ENCODE results near the gene RAN. TPM values are rescaled to one million over a fixed set of nuclear protein-coding genes. Genes with fewer than 3 reads are reported as not detected.

Gene RAN
- total and polyA plus RNA-seq, 4 donors = 210 to 505 (median 354) TPM

DNA sequence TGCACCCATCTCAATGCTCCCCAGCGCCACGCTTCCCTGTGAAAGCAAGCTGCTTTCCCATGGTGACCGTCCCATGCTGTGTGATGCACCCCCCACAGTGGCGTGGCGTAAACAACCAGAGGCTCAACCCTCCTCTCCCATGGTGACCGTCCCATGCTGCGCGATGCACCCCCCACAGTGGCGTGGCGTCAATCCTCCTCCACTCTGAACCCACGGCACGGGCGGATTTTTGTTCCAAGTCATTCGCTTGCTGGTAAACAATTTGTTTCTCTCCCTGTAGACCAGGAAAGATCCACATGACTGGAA lies 41.7 kb upstream of the RAN start:
- 84 to 91% methylated on average over 14 of the region's 14 CpGs for whole genome bisulfite sequencing, 2 donors

DNA sequence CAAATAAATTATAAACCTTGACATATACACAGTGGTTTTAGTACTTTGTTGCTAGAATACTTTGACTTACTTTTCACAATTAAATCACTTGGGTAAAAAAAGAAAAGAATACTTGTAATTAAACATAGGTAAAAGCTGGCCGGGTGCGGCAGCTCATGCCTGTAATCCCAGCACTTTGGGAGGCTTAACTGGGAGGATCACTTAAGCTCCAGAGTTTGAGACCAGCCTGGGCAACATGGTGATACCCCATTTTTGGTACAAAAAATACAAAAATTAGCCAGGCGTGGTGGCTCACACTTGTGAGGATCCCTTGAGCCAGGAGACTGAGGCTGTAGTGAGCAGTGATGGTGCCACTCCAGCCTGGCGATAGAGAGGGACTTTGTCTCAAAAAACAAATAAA lies 40.6 kb upstream of the RAN start:
- Histone ChIP-seq H3K4me1 (ENCODE audit: control insufficient read depth in 5 of 5, insufficient read depth in 5 of 5, low read length in 5 of 5) (peaks cover 0 to 28% (median 12%) of the 10 kb centered on the region in 5 donors), H3K9me3 (ENCODE audit: control insufficient read depth in 4 of 4, insufficient read depth in 3 of 4, low read length in 3 of 4) (peaks cover 0 to 3% (median 0%) of the 10 kb centered on the region in 4 donors)
- WGBS, 2 donors = 71 to 93% methylated on average over 4 of the region's 4 CpGs

More for the DNA sequence above, 41.7 kb upstream of the RAN start:
- TF ChIP-seq, protein P1, sequence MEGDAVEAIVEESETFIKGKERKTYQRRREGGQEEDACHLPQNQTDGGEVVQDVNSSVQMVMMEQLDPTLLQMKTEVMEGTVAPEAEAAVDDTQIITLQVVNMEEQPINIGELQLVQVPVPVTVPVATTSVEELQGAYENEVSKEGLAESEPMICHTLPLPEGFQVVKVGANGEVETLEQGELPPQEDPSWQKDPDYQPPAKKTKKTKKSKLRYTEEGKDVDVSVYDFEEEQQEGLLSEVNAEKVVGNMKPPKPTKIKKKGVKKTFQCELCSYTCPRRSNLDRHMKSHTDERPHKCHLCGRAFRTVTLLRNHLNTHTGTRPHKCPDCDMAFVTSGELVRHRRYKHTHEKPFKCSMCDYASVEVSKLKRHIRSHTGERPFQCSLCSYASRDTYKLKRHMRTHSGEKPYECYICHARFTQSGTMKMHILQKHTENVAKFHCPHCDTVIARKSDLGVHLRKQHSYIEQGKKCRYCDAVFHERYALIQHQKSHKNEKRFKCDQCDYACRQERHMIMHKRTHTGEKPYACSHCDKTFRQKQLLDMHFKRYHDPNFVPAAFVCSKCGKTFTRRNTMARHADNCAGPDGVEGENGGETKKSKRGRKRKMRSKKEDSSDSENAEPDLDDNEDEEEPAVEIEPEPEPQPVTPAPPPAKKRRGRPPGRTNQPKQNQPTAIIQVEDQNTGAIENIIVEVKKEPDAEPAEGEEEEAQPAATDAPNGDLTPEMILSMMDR (IDR thresholded peaks at IDR 0.05; ENCODE audit: control extremely low read depth, extremely low read depth) = no peak
- no peak overlapping the region for H3K4me3 ChIP-seq
- peaks cover 0 to 4% (median 0%) of the 10 kb centered on the region in 4 donors for H3K9me3 ChIP-seq (ENCODE audit: control insufficient read depth in 4 of 4, insufficient read depth in 3 of 4, low read length in 3 of 4)
- DNase-seq (no peak), ATAC-seq (ENCODE audit: insufficient read depth, low FRiP score) (no peak)
- peaks cover 0 to 28% (median 12%) of the 10 kb centered on the region in 5 donors for H3K4me1 ChIP-seq (ENCODE audit: control insufficient read depth in 5 of 5, insufficient read depth in 5 of 5, low read length in 5 of 5)
- H3K27me3 ChIP-seq (ENCODE audit: control insufficient read depth in 3 of 3, insufficient read depth in 3 of 3, low read length in 2 of 3) = no peaks in the 10 kb centered on the region
- no peak overlapping the region for H3K9ac ChIP-seq (ENCODE audit: insufficient read depth in 1 of 2, low read length in 2 of 2)
- peaks cover 0 to 2% (median 0%) of the 10 kb centered on the region in 4 donors for H3K36me3 ChIP-seq (ENCODE audit: control insufficient read depth in 4 of 4, insufficient read depth in 4 of 4, low read length in 4 of 4)
- no peak overlapping the region for H3K27ac ChIP-seq (ENCODE audit: low read depth in 1 of 2, low read length in 1 of 2)

DNA sequence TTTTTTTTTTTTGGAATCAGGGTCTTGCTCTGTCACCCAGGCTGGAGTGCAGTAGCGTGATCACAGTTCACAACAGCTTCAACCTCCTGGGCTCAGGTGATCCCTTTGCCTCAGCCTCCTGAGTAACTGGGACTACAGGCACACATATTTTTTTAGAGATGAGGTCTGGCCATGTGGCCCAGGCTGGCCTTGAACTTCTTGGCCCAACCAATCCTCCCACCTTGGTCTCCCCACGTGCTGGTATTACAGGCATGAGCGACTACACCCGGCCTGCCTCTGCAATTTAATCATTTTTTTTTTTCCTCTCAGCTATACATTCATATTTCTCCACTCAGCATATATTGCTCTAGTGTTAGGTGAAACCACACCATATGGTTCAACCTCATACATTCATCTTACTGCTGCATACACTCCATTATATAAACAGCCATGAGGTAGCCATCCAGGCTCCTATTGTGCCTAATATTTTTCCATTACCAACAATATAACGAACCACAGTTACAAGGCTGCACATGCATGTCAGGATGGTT lies 39.9 kb upstream of the RAN start:
- TF ChIP-seq, protein P1 (IDR thresholded peaks at IDR 0.05; ENCODE audit: control extremely low read depth, extremely low read depth) = no peak
- peaks cover 0 to 2% (median 0%) of the 10 kb centered on the region in 4 donors for H3K9me3 ChIP-seq (ENCODE audit: control insufficient read depth in 4 of 4, insufficient read depth in 3 of 4, low read length in 3 of 4)
- peaks cover 0 to 28% (median 12%) of the 10 kb centered on the region in 5 donors for H3K4me1 ChIP-seq (ENCODE audit: control insufficient read depth in 5 of 5, insufficient read depth in 5 of 5, low read length in 5 of 5)
- WGBS, 2 donors = 92 to 96% methylated on average over 5 of the region's 5 CpGs
- H3K27me3 ChIP-seq (ENCODE audit: control insufficient read depth in 3 of 3, insufficient read depth in 3 of 3, low read length in 2 of 3) = no peaks in the 10 kb centered on the region
- no peak overlapping the region for H3K27ac ChIP-seq (ENCODE audit: low read depth in 1 of 2, low read length in 1 of 2)
- ATAC-seq (ENCODE audit: insufficient read depth, low FRiP score) (no peak), DNase-seq (no peak)
- H3K36me3 ChIP-seq (ENCODE audit: control insufficient read depth in 4 of 4, insufficient read depth in 4 of 4, low read length in 4 of 4) = peaks cover 0 to 2% (median 0%) of the 10 kb centered on the region in 4 donors
- H3K9ac ChIP-seq (ENCODE audit: insufficient read depth in 1 of 2, low read length in 2 of 2) = no peak overlapping the region
- no peak overlapping the region for H3K4me3 ChIP-seq

More for the DNA sequence above, 40.6 kb upstream of the RAN start:
- no peak overlapping the region for H3K27ac ChIP-seq (ENCODE audit: low read depth in 1 of 2, low read length in 1 of 2)
- H3K36me3 ChIP-seq (ENCODE audit: control insufficient read depth in 4 of 4, insufficient read depth in 4 of 4, low read length in 4 of 4) = peaks cover 0 to 2% (median 0%) of the 10 kb centered on the region in 4 donors
- H3K4me3 ChIP-seq = no peak overlapping the region
- TF ChIP-seq, protein P1 (IDR thresholded peaks at IDR 0.05; ENCODE audit: control extremely low read depth, extremely low read depth) = no peak
- no peak overlapping the region for H3K9ac ChIP-seq (ENCODE audit: insufficient read depth in 1 of 2, low read length in 2 of 2)
- DNase-seq (no peak), ATAC-seq (ENCODE audit: insufficient read depth, low FRiP score) (no peak)
- H3K27me3 ChIP-seq (ENCODE audit: control insufficient read depth in 3 of 3, insufficient read depth in 3 of 3, low read length in 2 of 3) = no peaks in the 10 kb centered on the region
